ENCODE data around the gene RAB36. TPM values are rescaled to one million over a fixed set of nuclear protein-coding genes. Genes with fewer than 3 reads are reported as not detected.

The RAB36 gene
- total RNA-seq, 1 experiment from 2014 or later: 1.4 TPM

DNA sequence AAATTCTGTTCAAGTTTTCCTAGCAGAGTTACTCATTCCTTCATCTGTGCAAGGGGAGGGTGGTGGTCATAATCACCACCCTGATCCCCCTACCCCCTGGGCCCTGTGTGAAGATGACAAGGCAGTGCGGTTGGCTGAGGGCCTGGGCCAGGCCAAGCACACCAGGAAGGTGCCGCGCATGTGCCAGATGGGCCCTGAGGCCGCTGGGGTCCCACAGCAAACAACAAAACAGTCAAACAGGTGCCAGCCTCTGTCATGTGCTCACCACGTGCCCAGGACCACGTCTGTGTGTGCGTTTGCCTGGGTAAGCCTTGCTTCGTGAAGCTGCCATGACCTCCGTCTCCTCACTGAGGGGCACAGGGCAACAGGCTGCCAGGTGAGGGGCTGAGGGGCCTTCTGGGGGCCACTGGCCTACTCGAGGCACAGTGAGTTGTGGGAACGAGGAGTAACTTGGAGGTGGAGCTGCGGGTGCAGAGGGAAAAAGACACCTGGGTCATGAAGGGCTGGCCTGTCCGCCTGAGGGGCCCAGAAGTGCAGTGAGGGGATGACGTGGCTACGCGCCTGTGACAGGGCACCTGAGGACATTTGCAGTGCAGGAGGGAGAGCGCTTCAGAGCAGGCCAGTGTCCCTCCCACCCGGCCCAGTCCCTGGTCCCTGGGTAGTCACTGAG is 29.3 kb upstream of the RAB36 start:
- Mint-ChIP-seq H3K27me3 (ENCODE audit: low read depth) (peaks cover 39% of the 10 kb centered on the region), H3K36me3 (ENCODE audit: insufficient read depth in 1 of 3, low read depth in 3 of 3) (no peaks in the 10 kb centered on the region), H3K27ac (peak overlapping the region in 1 of 3 experiments; percentile 80; a peak in 1 of 7 replicates), H3K9me3 (no peaks in the 10 kb centered on the region), H3K4me1 (peaks cover 12 to 19% of the 10 kb centered on the region in 2 experiments; a peak in 3 of 4 replicates), H3K4me3 (peak overlapping the region in 1 of 2 experiments; percentile 35; a peak in 1 of 5 replicates)
- Histone ChIP-seq H4K91ac (ENCODE audit: insufficient read length, low read depth, low read length) (no peak overlapping the region), H2AFZ (ENCODE audit: low read length) (no peak overlapping the region), H3K27me3 (ENCODE audit: insufficient read depth, low read length) (no peaks in the 10 kb centered on the region; the same call in 1 of the 2 replicates), H2BK20ac (ENCODE audit: low read depth, low read length, poor library complexity, severe bottlenecking) (no peak overlapping the region), H4K8ac (replicated peaks; ENCODE audit: insufficient read length, low read depth, low read length) (no peak overlapping the region), H3K4me1 (ENCODE audit: insufficient read depth, low read length) (no peaks in the 10 kb centered on the region), H4K5ac (ENCODE audit: insufficient read length, low read depth, low read length) (no peak overlapping the region), H3K23me2 (ENCODE audit: insufficient read length, low read depth, low read length, poor library complexity, severe bottlenecking) (no peaks in the 10 kb centered on the region), H2BK12ac (ENCODE audit: insufficient read length, low read depth, low read length) (no peak overlapping the region), H3K18ac (ENCODE audit: insufficient read length, low read depth, low read length) (no peak overlapping the region), H2BK5ac (ENCODE audit: insufficient read length, low read length) (no peak overlapping the region), H3T11ph (ENCODE audit: low read length) (no peak overlapping the region), H3K23ac (ENCODE audit: insufficient read length, low read depth, low read length) (no peak overlapping the region), H3K9ac (ENCODE audit: extremely low read depth, insufficient read length, low read length) (no peak overlapping the region), H3K27ac (ENCODE audit: insufficient read length, low read depth, low read length) (no peak overlapping the region), H4K20me1 (ENCODE audit: control insufficient read depth, insufficient read depth, insufficient read length) (no peaks in the 10 kb centered on the region), H3K14ac (ENCODE audit: insufficient read depth, low read length) (no peak overlapping the region), H3K79me1 (ENCODE audit: insufficient read depth, low read depth, low read length, poor library complexity, severe bottlenecking) (no peaks in the 10 kb centered on the region), H3K9me3 (ENCODE audit: control insufficient read depth, low read depth, low read length) (no peaks in the 10 kb centered on the region), H2AK5ac (ENCODE audit: insufficient read length, low read length) (no peak overlapping the region), H2BK15ac (ENCODE audit: low read depth, low read length) (no peak overlapping the region), H3K79me2 (ENCODE audit: insufficient read depth, low read length) (no peaks in the 10 kb centered on the region), H2BK120ac (ENCODE audit: low read depth, low read length, poor library complexity, severe bottlenecking) (no peak overlapping the region), H3K56ac (ENCODE audit: insufficient read length, low read depth, low read length) (no peak overlapping the region), H3K4ac (ENCODE audit: low read depth, low read length) (no peak overlapping the region), H3K4me2 (ENCODE audit: insufficient read depth, insufficient read length, low read length) (no peak overlapping the region)
- no CpG with 5 or more reads among the region's 18 CpGs for WGBS (ENCODE audit: extremely low coverage, insufficient read length, low lambda C conversion rate)
- TF ChIP-seq, protein P1, sequence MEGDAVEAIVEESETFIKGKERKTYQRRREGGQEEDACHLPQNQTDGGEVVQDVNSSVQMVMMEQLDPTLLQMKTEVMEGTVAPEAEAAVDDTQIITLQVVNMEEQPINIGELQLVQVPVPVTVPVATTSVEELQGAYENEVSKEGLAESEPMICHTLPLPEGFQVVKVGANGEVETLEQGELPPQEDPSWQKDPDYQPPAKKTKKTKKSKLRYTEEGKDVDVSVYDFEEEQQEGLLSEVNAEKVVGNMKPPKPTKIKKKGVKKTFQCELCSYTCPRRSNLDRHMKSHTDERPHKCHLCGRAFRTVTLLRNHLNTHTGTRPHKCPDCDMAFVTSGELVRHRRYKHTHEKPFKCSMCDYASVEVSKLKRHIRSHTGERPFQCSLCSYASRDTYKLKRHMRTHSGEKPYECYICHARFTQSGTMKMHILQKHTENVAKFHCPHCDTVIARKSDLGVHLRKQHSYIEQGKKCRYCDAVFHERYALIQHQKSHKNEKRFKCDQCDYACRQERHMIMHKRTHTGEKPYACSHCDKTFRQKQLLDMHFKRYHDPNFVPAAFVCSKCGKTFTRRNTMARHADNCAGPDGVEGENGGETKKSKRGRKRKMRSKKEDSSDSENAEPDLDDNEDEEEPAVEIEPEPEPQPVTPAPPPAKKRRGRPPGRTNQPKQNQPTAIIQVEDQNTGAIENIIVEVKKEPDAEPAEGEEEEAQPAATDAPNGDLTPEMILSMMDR (conservative IDR thresholded peaks at IDR 0.05): no peak
- no peak for DNase-seq
